Measurements from ENCODE around the gene ASIC3. TPM values are rescaled to one million over a fixed set of nuclear protein-coding genes. Genes with fewer than 3 reads are reported as not detected.
A peak's percentile ranks its signal among the peaks of the same experiment; 100 is the strongest.

ASIC3 gene
- total and polyA plus RNA-seq, 4 donors = 0.37 to 3.9 (median 2.4) TPM

GRCh38 chr7:151051108-151051507 is 2.8 kb downstream of the ASIC3 start:
- no peak for TF ChIP-seq CTCF (IDR thresholded peaks at IDR 0.05; ENCODE audit: control extremely low read depth, extremely low read depth)
- WGBS, 2 donors = 0 to 3% methylated on average over 43 to 50 of the region's 50 CpGs
- H3K9me3 ChIP-seq (ENCODE audit: control insufficient read depth in 4 of 4, insufficient read depth in 3 of 4, low read length in 3 of 4) = no peaks in the 10 kb centered on the region

GRCh38 chr7:151053096-151053495 is 4.8 kb downstream of the ASIC3 start:
- Histone ChIP-seq H3K27ac (ENCODE audit: low read depth in 1 of 2, low read length in 1 of 2) (no peak overlapping the region), H3K4me3 (no peak overlapping the region), H3K9ac (ENCODE audit: insufficient read depth in 1 of 2, low read length in 2 of 2) (no peak overlapping the region), H3K9me3 (ENCODE audit: control insufficient read depth in 4 of 4, insufficient read depth in 3 of 4, low read length in 3 of 4) (no peaks in the 10 kb centered on the region), H3K36me3 (ENCODE audit: control insufficient read depth in 4 of 4, insufficient read depth in 4 of 4, low read length in 4 of 4) (no peaks in the 10 kb centered on the region), H3K27me3 (ENCODE audit: control insufficient read depth in 3 of 3, insufficient read depth in 3 of 3, low read length in 2 of 3) (peaks cover 0 to 5% (median 0%) of the 10 kb centered on the region in 3 donors), H3K4me1 (ENCODE audit: control insufficient read depth in 5 of 5, insufficient read depth in 5 of 5, low read length in 5 of 5) (peaks cover 0 to 16% (median 9%) of the 10 kb centered on the region in 5 donors)
- TF ChIP-seq CTCF (IDR thresholded peaks at IDR 0.05; ENCODE audit: control extremely low read depth, extremely low read depth) = no peak
- ATAC-seq (ENCODE audit: insufficient read depth, low FRiP score) (no peak), DNase-seq (no peak)
- 41 to 65% methylated on average over 4 of the region's 4 CpGs for WGBS, 2 donors

More at GRCh38 chr7:151051108-151051507, 2.8 kb downstream of the ASIC3 start:
- peak; percentile 54 for ATAC-seq (ENCODE audit: insufficient read depth, low FRiP score)
- no peak overlapping the region for H3K4me3 ChIP-seq
- peaks cover 0 to 24% (median 5%) of the 10 kb centered on the region in 5 donors for H3K4me1 ChIP-seq (ENCODE audit: control insufficient read depth in 5 of 5, insufficient read depth in 5 of 5, low read length in 5 of 5)
- H3K27ac ChIP-seq (ENCODE audit: low read depth in 1 of 2, low read length in 1 of 2) = no peak overlapping the region
- DNase-seq = peak; percentile 73 to 85 (median 78)
- peaks cover 0 to 3% (median 0%) of the 10 kb centered on the region in 4 donors for H3K36me3 ChIP-seq (ENCODE audit: control insufficient read depth in 4 of 4, insufficient read depth in 4 of 4, low read length in 4 of 4)
- peaks cover 0 to 5% (median 0%) of the 10 kb centered on the region in 3 donors for H3K27me3 ChIP-seq (ENCODE audit: control insufficient read depth in 3 of 3, insufficient read depth in 3 of 3, low read length in 2 of 3)
- H3K9ac ChIP-seq (ENCODE audit: insufficient read depth in 1 of 2, low read length in 2 of 2) = no peak overlapping the region

GRCh38 chr7:151053751-151054150 is 5.4 kb downstream of the ASIC3 start:
- no peak for ATAC-seq (ENCODE audit: insufficient read depth, low FRiP score)

More at GRCh38 chr7:151053751-151054150, 5.4 kb downstream of the ASIC3 start:
- H3K4me3 ChIP-seq = no peak overlapping the region
- H3K27me3 ChIP-seq (ENCODE audit: control insufficient read depth in 3 of 3, insufficient read depth in 3 of 3, low read length in 2 of 3) = peaks cover 0 to 5% (median 0%) of the 10 kb centered on the region in 3 donors
- H3K9me3 ChIP-seq (ENCODE audit: control insufficient read depth in 4 of 4, insufficient read depth in 3 of 4, low read length in 3 of 4) = no peaks in the 10 kb centered on the region
- WGBS, 2 donors = 89 to 98% methylated on average over 8 of the region's 8 CpGs
- no peak for TF ChIP-seq CTCF (IDR thresholded peaks at IDR 0.05; ENCODE audit: control extremely low read depth, extremely low read depth)
- no peak overlapping the region for H3K9ac ChIP-seq (ENCODE audit: insufficient read depth in 1 of 2, low read length in 2 of 2)
- no peak overlapping the region for H3K27ac ChIP-seq (ENCODE audit: low read depth in 1 of 2, low read length in 1 of 2)
- H3K4me1 ChIP-seq (ENCODE audit: control insufficient read depth in 5 of 5, insufficient read depth in 5 of 5, low read length in 5 of 5) = peaks cover 0 to 19% (median 13%) of the 10 kb centered on the region in 5 donors
- no peak for DNase-seq
- H3K36me3 ChIP-seq (ENCODE audit: control insufficient read depth in 4 of 4, insufficient read depth in 4 of 4, low read length in 4 of 4) = no peaks in the 10 kb centered on the region

Measured in lung (tissue), 12 donors.